IMR-90 (cell line): ENCODE measurements around the gene ABHD16A. TPM values are rescaled to one million over a fixed set of nuclear protein-coding genes. Genes with fewer than 3 reads are reported as not detected.

Source experiments
- ATAC-seq: fragments of 200-7000 bp; cut with Tn5 transposase; 2 replicates; pipeline ENCODE4 v1.9.1; 2020; ENCODE audit warnings: low read depth, mild to moderate bottlenecking, moderate library complexity
- BruUV-seq: library from RNA; stranded (reverse); fragments of 400-500 nt; replicated peaks from 2 replicates; lab custom pipeline; 2021; lab: Mats Ljungman, UMichigan
- CTCF ChIA-PET: fragments of 300-600 bp; formaldehyde crosslinking; extraction: SDS; loops from one replicate; lab custom pipeline; 2021; ENCODE audit warnings: antibody characterized with exemption; lab: Yijun Ruan, JAX
- POLR2A ChIA-PET: fragments of 300-600 bp; sonication (Branson Sonifier 250); formaldehyde crosslinking; loops from one replicate; lab custom pipeline; 2022; ENCODE audit warnings: antibody characterized with exemption; ENCODE audit not compliant: unreplicated experiment; lab: Charles Lee
- DNase-seq: peaks from one replicate; pipeline ENCODE4 v3.0.0; 2013
- H2AFZ ChIP-seq: replicated peaks from 2 replicates; pipeline ENCODE3; 2013; ENCODE audit warnings: low read length, mild to moderate bottlenecking; ENCODE audit not compliant: poor library complexity
- H2AK5ac ChIP-seq: 2 replicates; pipeline ENCODE4 v1.6.1; 2013; ENCODE audit warnings: low read depth, low read length, inconsistent platforms
- H2AK9ac ChIP-seq: replicated peaks from 2 replicates; pipeline ENCODE3; 2013; ENCODE audit warnings: mild to moderate bottlenecking, low read depth, low read length, moderate library complexity; ENCODE audit not compliant: poor library complexity
- H2BK120ac ChIP-seq: 2 replicates; pipeline ENCODE4 v1.6.1; 2013; ENCODE audit warnings: low read depth, low read length, inconsistent platforms
- H2BK15ac ChIP-seq: 3 replicates; pipeline ENCODE4 v1.6.1; 2013; ENCODE audit warnings: low read depth, low read length, inconsistent platforms
- H2BK20ac ChIP-seq: 2 replicates; pipeline ENCODE4 v1.6.1; 2013; ENCODE audit warnings: low read depth, mild to moderate bottlenecking, inconsistent platforms, low read length, moderate library complexity
- H2BK5ac ChIP-seq: 2 replicates; pipeline ENCODE4 v1.6.1; 2013; ENCODE audit warnings: mild to moderate bottlenecking, low read depth, low read length, inconsistent platforms; ENCODE audit not compliant: poor library complexity, severe bottlenecking
- H3K14ac ChIP-seq: replicated peaks from 2 replicates; pipeline ENCODE4 v1.6.1; 2013; ENCODE audit warnings: low read depth, low read length, inconsistent platforms
- H3K18ac ChIP-seq: 2 replicates; pipeline ENCODE4 v1.6.1; 2013; ENCODE audit warnings: low read depth, low read length, control low read depth
- H3K23ac ChIP-seq: 2 replicates; pipeline ENCODE4 v1.6.1; 2013; ENCODE audit warnings: low read depth, low read length, inconsistent platforms
- H3K27ac ChIP-seq: 2 replicates; pipeline ENCODE4 v1.5.1; 2013; ENCODE audit warnings: mild to moderate bottlenecking, control low read depth, low read length; ENCODE audit not compliant: insufficient read depth
- H3K27me3 ChIP-seq: 2 replicates; pipeline ENCODE4 v1.6.1; 2013; ENCODE audit warnings: low read length; ENCODE audit not compliant: control insufficient read depth, insufficient read depth
- H3K36me3 ChIP-seq: 2 replicates; pipeline ENCODE4 v1.6.1; 2013; ENCODE audit warnings: low read length, mixed read lengths; ENCODE audit not compliant: control insufficient read depth, insufficient read depth
- H3K4ac ChIP-seq: 2 replicates; pipeline ENCODE4 v1.6.1; 2013; ENCODE audit warnings: low read depth, low read length, inconsistent platforms
- H3K4me1 ChIP-seq: 2 replicates; pipeline ENCODE4 v1.6.1; 2013; ENCODE audit warnings: low read length, mixed read lengths; ENCODE audit not compliant: control insufficient read depth, insufficient read depth
- H3K4me2 ChIP-seq: 2 replicates; pipeline ENCODE4 v1.6.1; 2013; ENCODE audit warnings: low read depth, mild to moderate bottlenecking, control low read depth, low read length, moderate library complexity
- H3K4me3 ChIP-seq: 2 replicates; pipeline ENCODE4 v1.5.1; 2013; ENCODE audit warnings: low read depth, mild to moderate bottlenecking, control low read depth, low read length, moderate library complexity; ENCODE audit not compliant: insufficient read depth
- H3K56ac ChIP-seq: 2 replicates; pipeline ENCODE4 v1.6.1; 2013; ENCODE audit warnings: low read length, inconsistent platforms; ENCODE audit not compliant: insufficient read depth; ENCODE audit errors: extremely low read depth
- H3K79me1 ChIP-seq, 2 experiments: 2 replicates each; pipeline ENCODE4 v1.6.1; 2013; ENCODE audit warnings: low read length in 2 of 2, inconsistent platforms in 1 of 2, low read depth in 1 of 2
- H3K9ac ChIP-seq: 2 replicates; pipeline ENCODE4 v1.6.1; 2013; ENCODE audit warnings: low read depth, low read length, control low read depth
- H3K9me1 ChIP-seq: 2 replicates; pipeline ENCODE4 v1.6.1; 2013; ENCODE audit warnings: low read length, inconsistent platforms; ENCODE audit not compliant: insufficient read depth
- H3K9me3 ChIP-seq: 2 replicates; pipeline ENCODE4 v1.6.1; 2013; ENCODE audit warnings: low read length; ENCODE audit not compliant: control insufficient read depth, insufficient read depth
- H4K20me1 ChIP-seq: 2 replicates; pipeline ENCODE4 v1.6.1; 2013; ENCODE audit warnings: low read length, inconsistent platforms; ENCODE audit not compliant: insufficient read depth
- H4K5ac ChIP-seq: 2 replicates; pipeline ENCODE4 v1.6.1; 2013; ENCODE audit warnings: mild to moderate bottlenecking, low read depth, low read length, control low read depth
- H4K8ac ChIP-seq, 2 experiments: 2 replicates each; pipeline ENCODE4 v1.6.1; 2013; ENCODE audit warnings: low read depth in 2 of 2, low read length in 2 of 2, control low read depth in 1 of 2, inconsistent platforms in 1 of 2
- H4K91ac ChIP-seq: 2 replicates; pipeline ENCODE4 v1.6.1; 2013; ENCODE audit warnings: low read depth, low read length, inconsistent platforms; ENCODE audit not compliant: insufficient read depth
- BHLHE40 ChIP-seq: fragments of 150-350 bp; IDR thresholded peaks from 2 replicates; pipeline ENCODE4 v1.6.1; 2016; ENCODE audit warnings: mild to moderate bottlenecking, low read depth, low read length
- CEBPB ChIP-seq: IDR thresholded peaks from 2 replicates; pipeline ENCODE4 v1.6.1; 2012; ENCODE audit warnings: low read depth, low read length, improper control_type of control experiment
- FOS ChIP-seq: fragments of 150-350 bp; IDR thresholded peaks from 2 replicates; pipeline ENCODE4 v1.6.1; 2016; ENCODE audit warnings: low read depth, low read length
- POLR2A ChIP-seq: IDR thresholded peaks from 2 replicates; pipeline ENCODE4 v1.6.1; 2012; ENCODE audit warnings: mild to moderate bottlenecking, low read depth, low read length
- RFX5 ChIP-seq: IDR thresholded peaks from 2 replicates; pipeline ENCODE4 v1.8.0; 2012; ENCODE audit warnings: low read depth, mild to moderate bottlenecking, low read length, moderate library complexity
- SMC3 ChIP-seq: fragments of 150-350 bp; IDR thresholded peaks from 2 replicates; pipeline ENCODE4 v1.6.1; 2016; ENCODE audit warnings: low read depth, mild to moderate bottlenecking, antibody characterized with exemption, low read length, moderate library complexity
- WGBS, 2 experiments: methylation state at CpG; one replicate each; pipeline versions ENCODE4 v1.1.5 to v1.1.7; 2013; ENCODE audit warnings: missing lambda C conversion rate in 2 of 2; ENCODE audit not compliant: insufficient read length in 1 of 2; ENCODE audit errors: extremely low coverage in 2 of 2; 5-methylcytosine and 5-hydroxymethylcytosine counted together
- dilution Hi-C: fragments of 300-500 bp; cut with HindIII; formaldehyde crosslinking; loops from one replicate; pipeline ENCODE4 v1.14.3; 2018; ENCODE audit warnings: low sequenced_read_pairs; ENCODE audit not compliant: unreplicated experiment
- in situ Hi-C: fragments of 300-500 bp; cut with MboI; formaldehyde crosslinking; loops from 3 replicates; pipeline ENCODE4 v1.14.3; 2019; ENCODE audit warnings: low sequenced_read_pairs, inconsistent platforms, mixed read lengths
- intact Hi-C: fragments of 100-400 bp; cut with micrococcal nuclease; formaldehyde crosslinking; loops from 2 replicates; pipeline ENCODE4 v1.10.0; 2022
- polyA plus RNA-seq, 3 experiments: library from polyadenylated mRNA; depleted of rRNA; stranded (reverse); fragments of >200 nt; gene quantifications; 2 replicates each; pipeline ENCODE4 v1.2.3, GENCODE V29; 2012; ENCODE audit warnings: low replicate concordance in 1 of 3
- total RNA-seq: library from RNA; depleted of rRNA; stranded (reverse); fragments of >200 nt; gene quantifications from 2 replicates; pipeline ENCODE4 v1.2.3, GENCODE V29; 2012

ABHD16A gene
- total and polyA plus RNA-seq, 2 of the 4 experiments (the other 2 are of a cell fraction) = 31.5 to 35.1 TPM

DNA sequence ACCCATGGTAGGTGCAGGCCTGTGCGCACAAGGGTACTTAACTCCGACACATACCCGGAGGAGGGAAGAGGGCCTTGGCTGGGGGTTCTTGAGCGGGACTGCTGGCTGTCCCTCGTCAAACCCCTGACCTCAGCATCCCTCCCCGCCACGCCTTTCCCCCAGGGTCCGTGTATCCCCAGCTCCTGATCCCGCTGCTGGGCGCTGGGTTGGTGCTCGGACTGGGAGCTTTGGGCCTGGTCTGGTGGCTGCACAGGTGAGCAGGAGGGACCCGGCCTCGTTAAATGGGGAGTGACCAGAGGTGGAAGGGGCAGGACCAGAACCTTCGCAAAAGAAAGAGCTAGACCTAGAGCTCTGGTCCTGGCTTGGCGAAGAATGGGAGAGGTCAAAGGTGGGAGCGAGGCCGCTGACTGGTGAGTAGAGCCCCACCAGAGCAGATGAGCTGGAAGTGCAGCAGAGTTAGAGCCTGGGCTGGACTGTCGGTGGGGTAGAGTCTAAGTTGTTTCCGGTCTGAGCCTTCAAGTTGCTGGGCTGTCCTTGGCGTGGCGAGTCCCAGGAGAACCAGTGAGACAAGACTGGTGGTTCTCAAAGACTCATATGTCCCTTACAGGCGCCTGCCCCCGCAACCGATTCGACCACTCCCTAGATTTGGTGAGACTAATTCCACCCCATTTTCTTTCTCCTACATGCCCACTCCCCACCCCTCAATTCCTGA, 21.0 kb upstream of the ABHD16A start:
- no peaks in the 10 kb centered on the region for H3K9me3 ChIP-seq
- H3K56ac ChIP-seq = no peak overlapping the region
- H4K91ac ChIP-seq = no peak overlapping the region
- no peak for ATAC-seq
- WGBS, 2 experiments = 98% methylated on average over 7 of the region's 25 CpGs; no CpG with 5 or more reads in 1 of the 2 experiments
- H3K4ac ChIP-seq = no peak overlapping the region
- H3K14ac ChIP-seq = no peak overlapping the region
- TF ChIP-seq POLR2A (no peak), FOS (no peak), RFX5 (no peak), CEBPB (no peak), SMC3 (no peak), BHLHE40 (no peak)
- no peak overlapping the region for H2BK5ac ChIP-seq
- no peak overlapping the region for H3K18ac ChIP-seq
- DNase-seq = no peak
- peaks cover 4% of the 10 kb centered on the region; the same call in 1 of the 2 replicates for H3K9me1 ChIP-seq
- intact Hi-C loops (no loop called here), dilution Hi-C loops (no loop called here), in situ Hi-C loops (no loop called here)
- H2AK5ac ChIP-seq = no peak overlapping the region
- H3K27ac ChIP-seq = no peak overlapping the region
- peaks cover 20% of the 10 kb centered on the region for H3K36me3 ChIP-seq
- no peak overlapping the region for H4K8ac ChIP-seq
- peak overlapping the region; percentile 1 for H2AK9ac ChIP-seq
- BruUV-seq = no TSS peak
- no peaks in the 10 kb centered on the region; the same call in 1 of the 2 replicates for H3K27me3 ChIP-seq
- H3K23ac ChIP-seq = no peak overlapping the region
- CTCF ChIA-PET = no interaction called here
- POLR2A ChIA-PET = interaction anchor here (0.6 kb wide), 1 partner anchor 10 kb away, joined by 3 read pairs; no protein-coding TSS in a partner anchor
- no peak overlapping the region for H2BK20ac ChIP-seq
- H3K4me2 ChIP-seq = no peak overlapping the region
- H4K20me1 ChIP-seq = peaks cover 2% of the 10 kb centered on the region; the same call in 1 of the 2 replicates
- H4K5ac ChIP-seq = no peak overlapping the region
- H2BK15ac ChIP-seq = no peak overlapping the region
- H2BK120ac ChIP-seq = no peak overlapping the region
- H3K9ac ChIP-seq = no peak overlapping the region
- peaks cover 3% of the 10 kb centered on the region for H3K4me1 ChIP-seq
- no peak overlapping the region for H3K4me3 ChIP-seq
- H3K79me1 ChIP-seq = peaks cover 0 to 18% of the 10 kb centered on the region in 2 experiments; a peak in 2 of 4 replicates
- H2AFZ ChIP-seq = no peak overlapping the region
